ENCODE data around the gene RNU6-9.

DNA sequence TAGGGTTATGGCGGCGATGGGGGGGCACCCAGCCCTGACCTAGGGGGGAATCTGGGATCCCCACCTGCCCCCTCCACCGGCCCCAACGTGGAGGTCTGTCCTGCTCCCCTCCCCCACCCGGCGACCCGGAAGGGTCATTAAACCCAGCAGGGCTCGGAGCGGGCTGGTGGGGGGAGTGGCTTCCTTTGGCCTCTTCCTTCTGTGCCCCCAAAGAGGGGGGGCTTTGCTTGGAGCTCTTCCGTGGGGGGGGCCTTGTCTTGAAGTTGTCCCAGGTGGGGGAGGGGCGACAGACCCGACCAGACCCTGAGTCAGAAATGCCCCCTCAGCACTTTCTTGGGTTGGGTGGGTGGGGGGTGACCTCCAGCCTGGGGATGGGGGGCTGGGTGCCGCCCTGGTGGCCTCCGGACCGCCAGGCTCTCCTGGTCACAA is 34.1 kb downstream of the RNU6-9 start:
- no peak for TF ChIP-seq TAF1 (IDR thresholded peaks at IDR 0.05; ENCODE audit: borderline replicate concordance, insufficient read depth, low read length)
- no peak for TF ChIP-seq SIN3A (IDR thresholded peaks at IDR 0.05; ENCODE audit: borderline replicate concordance, insufficient read depth, low read length)
